Peyer's patch (tissue), 4 donors: ENCODE measurements around the gene TMEM63B.

Experiments
- CTCF ChIP-seq, 6 experiments: fragments of 450-650 bp in 4 of 6; fragments of 200-600 bp in 2 of 6; sonication (generic) in 1 of 6; IDR thresholded peaks; one replicate each; pipeline ENCODE4 v1.5.1; 2017 to 2019; ENCODE audit warnings: antibody characterized with exemption in 6 of 6, mild to moderate bottlenecking in 3 of 6, moderate library complexity in 1 of 6
- POLR2A ChIP-seq, 2 donors: fragments of 450-650 bp; IDR thresholded peaks; one replicate each; pipeline ENCODE4 v1.5.1; 2017; ENCODE audit warnings: antibody characterized with exemption in 2 of 2, mild to moderate bottlenecking in 2 of 2, moderate library complexity in 2 of 2

GRCh38 chr6:44099192-44099591 is 28.2 kb upstream of the TMEM63B start:
- TF ChIP-seq CTCF (IDR thresholded peaks at IDR 0.05) (no peak), POLR2A (IDR thresholded peaks at IDR 0.05) (no peak)
